NCI-H446 (cell line): ENCODE measurements around the gene FTH1.
"Not testable (repeated sequence)": the region's sequence is repeated elsewhere in the genome, so short reads cannot be mapped to it uniquely, and the experiment has no call there.

Experiments used
- DNase-seq, 2 experiments: peaks; one replicate each; lab custom pipeline; 2025; lab: John Stamatoyannopoulos, UW

Gene FTH1

GRCh38 chr11:61967116-61967923, at the start of gene FTH1:
Gene FTH1 (minus strand): TSS chr11:61967634. CDS start chr11:61967425, 209 bp downstream.
- DNase-seq, result peak; percentile 76 to 97

DNA sequence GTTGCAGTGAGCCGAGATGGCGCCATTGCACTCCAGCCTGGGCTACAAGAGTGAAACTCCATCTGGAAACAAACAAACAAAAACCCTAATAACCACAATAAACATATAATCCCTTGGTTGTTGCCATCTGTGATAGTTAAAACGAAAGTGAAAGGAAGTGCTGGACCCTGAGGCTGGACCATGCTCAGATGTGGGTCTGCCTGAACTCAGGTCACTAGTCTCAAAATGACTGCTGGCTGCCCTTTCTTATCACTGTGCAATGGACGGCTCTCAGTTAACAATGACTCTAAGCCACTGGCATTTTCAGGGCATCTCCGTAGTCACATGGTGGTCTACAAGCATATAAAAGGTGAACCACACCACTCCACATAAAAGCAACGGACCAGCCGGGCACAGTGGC, 48.2 kb upstream of the FTH1 start:
- no peak for DNase-seq

- peak in 1 of 2 experiments; percentile 17 for DNase-seq
These were observed 46.4 kb upstream of the FTH1 start for GRCh38 chr11:62013537-62014476.

DNA sequence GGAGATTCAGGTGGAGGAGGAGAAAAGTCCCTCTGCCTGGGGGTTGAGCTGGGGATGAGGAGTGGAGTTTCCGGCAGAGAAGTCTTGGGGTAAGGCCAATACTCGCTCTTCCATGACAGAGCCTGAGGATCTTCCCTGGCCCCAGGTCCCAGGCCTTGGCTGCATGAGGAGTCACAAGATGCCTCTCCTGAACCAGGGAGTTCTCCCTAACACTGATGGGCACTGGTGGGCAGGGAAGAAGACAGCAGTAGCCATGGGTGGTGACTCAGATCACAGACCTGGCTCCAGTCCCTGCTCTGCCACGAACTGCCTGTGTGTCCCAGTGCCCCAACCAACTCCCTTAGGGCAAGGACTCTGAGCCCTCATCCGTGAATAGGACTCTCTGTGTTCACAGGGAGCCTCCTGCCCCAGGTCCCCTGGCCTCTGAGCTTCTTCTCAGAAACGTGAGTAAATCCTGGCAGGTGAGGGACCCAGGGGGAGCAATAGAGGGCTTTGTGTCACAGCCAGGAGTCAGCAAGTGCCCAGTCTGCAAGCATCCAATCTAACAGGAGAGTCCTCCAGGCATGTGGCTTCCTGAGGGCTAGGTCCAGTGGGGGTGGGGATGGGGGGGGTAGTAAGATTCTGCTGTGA, 45.5 kb upstream of the FTH1 start:
- DNase-seq, result peak in 1 of 2 experiments; percentile 54

GRCh38 chr11:62012451-62012831, 45.0 kb upstream of the FTH1 start:
- no peak for DNase-seq

DNA sequence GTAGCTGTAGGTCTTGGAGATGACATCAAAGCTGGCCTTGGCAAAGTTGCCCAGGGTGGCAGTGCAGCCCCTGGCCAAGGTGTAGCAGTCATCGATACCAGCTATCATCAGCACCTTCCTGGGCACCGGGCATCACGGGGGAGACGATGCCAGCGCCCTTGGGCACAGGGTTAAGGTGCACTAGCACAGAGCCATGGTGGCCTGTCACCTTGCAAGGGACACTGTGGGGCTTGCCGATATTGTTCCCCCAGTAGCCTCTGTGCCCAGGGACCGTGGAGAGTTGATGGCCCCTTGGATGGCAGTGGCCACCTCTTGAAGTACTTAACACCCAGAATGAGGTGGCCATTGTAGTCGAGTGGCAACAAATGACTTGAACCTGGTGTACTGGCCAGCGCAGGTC, 44.4 kb upstream of the FTH1 start:
- no peak for DNase-seq

DNA sequence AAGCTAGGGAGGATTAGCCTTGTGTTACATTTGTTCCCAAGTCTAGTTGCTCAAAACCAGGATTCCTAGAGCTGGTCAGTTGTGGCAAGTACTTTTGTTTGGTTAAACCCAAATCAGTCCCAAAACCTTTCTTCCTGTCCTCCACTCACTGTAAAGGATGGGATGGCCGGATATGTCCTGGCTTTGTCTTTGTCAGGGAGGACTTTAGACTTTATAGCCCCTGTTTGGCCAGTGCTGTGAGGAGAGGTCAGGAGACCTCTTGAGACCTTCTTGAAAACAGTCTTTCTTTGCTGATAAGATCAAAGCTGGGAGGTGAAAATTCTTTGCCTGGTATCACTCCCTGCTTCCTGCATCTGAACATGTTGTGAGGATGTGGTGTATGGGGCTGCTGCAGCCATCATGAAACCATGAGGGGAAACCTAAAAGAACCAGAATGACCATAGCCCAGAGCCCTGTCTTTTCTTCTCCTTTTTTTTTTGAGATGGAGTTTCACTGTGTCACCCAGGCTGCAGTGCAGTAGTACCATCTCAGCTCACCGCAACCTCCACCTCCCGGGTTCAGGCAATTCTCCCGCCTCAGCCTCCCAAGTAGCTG, 43.6 kb upstream of the FTH1 start:
- DNase-seq, result no peak

DNA sequence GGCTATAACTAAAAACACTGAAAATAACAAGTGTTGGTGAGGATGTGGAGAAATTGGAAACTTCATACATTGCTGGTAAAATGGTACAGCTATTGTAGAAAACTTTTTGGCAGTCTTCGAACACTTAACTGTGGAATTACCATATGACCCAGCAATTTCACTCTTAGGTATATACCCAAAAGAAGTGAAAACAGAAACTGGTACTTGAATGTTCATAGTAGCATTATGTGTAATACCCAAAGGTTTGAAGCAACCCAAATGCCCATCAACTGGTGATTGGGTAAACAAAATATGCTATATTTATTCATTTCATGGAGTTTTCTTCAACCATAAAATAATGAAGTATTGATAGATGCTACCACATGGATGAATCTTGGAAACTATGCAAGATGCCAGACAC, 40.8 kb upstream of the FTH1 start:
- DNase-seq, result no peak

DNA sequence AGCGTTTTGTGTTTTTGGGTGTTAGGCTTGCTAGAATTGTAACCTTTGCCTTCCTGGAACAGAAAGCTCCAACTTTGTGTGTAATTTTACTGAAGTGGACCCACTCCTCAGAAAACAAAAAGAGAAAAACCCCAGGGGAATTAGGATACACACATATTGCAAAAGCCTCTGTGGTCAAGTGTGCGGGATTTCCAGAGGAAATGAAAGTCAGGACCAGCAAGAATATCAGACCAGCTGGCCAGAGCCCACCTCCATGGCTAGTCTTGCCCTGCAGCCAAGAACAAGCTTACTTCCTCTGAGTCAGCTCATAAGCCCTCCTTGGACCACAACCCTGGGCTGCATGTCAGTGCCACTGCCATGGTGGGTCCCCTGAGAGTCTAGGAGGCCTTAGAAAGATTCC, 37.0 kb upstream of the FTH1 start:
- no peak for DNase-seq

DNA sequence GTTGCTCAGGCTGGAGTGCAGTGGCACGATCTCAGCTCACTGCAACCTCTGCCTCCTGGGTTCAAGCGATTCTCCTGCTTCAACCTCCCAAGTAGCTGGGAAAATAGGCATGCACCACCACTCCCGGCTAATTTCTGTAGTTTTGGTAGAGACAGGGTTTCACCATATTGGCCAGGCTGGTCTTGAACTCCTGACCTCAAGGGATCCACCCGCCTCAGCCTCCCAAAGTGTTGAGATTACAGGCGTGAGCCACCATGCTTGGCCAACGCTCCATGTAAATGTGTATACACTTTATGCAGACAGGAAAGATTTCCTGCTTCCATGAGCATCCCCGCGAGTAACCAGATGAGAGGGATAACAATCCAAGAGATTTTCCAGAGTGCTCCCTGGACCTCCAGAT, 34.8 kb upstream of the FTH1 start:
- DNase-seq, result not testable (repeated sequence)

DNA sequence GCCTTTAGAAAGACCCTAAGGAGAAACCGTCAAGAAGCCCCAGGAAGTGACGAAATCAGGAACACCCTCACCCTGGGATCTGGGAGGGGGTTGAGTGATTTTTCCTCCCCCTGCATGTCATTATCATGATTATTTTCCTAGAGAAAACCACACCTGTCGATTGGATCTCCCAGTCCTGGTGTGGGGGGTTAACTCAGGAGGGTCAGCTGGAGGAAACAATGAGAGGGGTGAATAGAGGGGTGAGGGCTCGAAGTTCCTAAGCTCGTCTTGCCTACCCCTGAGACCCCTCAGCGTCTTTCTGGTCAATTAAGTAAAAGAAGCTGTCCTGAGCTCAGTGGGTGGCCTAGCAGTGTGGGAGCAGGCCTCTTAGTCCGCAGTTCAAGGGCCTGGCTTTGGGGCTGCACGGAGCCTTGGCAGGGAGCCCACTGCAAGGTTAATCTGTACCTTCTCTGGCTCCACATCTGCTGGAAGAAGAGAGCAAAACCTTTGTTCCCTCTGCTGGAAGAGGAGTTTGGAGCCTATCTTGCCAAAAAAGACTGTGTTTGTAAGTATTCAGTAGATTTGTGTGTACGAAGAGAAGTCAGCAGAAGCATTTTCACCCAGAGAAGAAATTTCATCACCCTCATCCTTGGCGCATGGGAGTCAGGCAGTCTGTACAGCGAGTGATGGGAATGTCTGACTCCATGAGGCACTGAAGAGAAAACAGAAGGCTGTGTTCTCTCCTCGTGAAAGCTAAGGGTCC, 34.2 kb upstream of the FTH1 start:
- DNase-seq, result no peak

DNA sequence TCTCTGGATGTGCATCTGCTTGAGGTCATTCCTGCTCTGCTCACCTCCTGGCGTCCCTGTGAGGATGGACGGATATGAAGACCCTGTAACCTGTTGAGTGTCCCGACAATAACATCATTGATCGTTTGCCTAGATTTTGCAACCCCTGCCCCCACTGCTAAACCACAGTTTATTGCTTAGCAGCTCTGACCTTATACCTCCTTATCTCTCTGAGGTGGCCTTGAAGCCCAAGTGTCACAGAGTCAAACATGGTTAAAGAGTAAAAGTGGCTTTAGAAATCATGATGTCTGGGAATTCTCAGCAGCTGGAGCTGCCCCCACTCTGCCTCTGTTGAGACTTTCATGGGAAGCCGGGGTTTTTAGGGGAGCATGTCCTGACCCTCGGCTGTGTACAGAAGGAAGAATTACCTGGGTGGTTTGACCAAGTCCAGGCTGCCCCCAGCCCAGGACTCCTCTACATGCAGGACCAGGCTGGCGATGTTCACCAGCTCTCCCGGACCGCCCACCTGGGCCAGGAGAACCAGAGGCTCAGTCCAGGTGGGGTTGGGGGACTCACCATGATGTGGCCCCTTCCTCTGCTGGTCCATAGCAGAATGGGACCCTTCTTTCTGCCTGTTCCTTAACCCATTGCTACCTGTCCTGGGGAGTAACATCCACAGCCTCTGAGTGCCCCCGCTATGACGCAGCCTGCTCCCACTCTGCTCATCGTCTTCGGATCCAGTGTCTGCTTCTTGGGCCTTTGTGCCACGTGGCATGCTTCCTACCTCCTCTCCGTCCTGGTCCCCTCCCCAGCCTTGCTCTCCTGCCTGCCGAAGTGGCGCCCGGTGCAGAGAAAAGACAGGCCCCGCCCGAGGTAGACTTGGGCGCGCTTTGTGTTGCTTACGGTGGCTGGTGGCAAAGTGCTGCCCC, 33.4 kb upstream of the FTH1 start:
- DNase-seq, result no peak

DNA sequence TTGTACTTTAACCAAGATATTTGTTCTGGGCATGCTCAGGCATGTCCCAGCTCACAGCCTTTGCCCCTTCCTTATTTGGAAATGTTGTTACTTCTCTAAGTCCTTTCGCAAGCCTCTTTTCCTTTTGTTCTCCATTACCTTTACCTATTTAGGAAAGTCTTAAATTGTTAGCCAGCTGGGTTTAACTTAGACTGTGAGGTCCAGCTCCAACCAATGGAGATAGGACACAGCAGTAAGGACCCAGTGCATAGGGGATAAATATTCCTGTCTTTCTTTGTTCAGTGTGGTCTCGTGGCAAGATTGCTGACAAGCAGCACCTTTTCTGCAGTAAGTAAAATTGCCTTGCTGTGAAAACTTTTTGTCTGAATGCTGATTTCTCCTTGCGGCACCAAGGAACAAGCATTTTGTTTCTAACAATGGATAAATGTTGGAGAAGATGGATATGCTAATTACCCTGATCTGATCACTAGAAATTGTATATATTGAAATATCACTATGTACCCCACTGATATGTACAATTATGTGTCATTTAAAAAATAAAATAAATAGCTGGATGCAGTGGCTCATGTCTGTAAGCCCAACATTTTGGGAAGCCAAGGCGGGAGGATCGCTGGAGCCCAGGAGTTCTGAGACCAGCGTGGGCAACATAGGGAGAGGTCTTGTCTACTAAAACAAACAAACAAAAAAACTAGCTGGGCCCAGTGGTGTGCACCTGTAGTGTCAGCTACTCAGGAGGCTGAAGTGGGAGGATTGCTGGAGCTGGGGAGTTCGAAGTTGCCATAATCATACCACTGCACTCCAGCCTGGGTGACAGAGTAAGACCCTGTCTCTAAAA, 31.9 kb upstream of the FTH1 start:
- DNase-seq, result no peak

- DNase-seq, result no peak
These were observed 29.5 kb upstream of the FTH1 start for GRCh38 chr11:61996933-61997332.

GRCh38 chr11:61994981-61995380, 27.5 kb upstream of the FTH1 start:
- DNase-seq, result no peak

DNA sequence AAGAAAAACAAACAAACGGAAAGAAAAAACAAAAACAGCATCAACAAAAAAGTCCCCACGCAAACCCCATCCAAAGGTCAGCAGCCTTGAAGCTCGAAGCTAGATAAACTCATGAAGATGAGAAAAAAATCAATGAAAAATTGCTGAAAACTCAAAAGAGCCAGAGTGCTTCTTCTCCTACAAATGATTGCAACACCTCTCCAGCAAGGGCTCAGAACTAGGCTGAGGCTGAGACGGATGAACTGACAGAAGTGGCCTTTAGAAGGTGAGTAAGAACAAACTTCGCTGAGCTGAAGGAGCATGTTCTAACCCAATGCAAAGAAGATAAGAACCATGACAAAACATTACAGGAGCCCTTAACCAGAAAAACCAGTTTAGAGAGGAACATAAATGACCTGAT, 18.4 kb upstream of the FTH1 start:
- no peak for DNase-seq

DNA sequence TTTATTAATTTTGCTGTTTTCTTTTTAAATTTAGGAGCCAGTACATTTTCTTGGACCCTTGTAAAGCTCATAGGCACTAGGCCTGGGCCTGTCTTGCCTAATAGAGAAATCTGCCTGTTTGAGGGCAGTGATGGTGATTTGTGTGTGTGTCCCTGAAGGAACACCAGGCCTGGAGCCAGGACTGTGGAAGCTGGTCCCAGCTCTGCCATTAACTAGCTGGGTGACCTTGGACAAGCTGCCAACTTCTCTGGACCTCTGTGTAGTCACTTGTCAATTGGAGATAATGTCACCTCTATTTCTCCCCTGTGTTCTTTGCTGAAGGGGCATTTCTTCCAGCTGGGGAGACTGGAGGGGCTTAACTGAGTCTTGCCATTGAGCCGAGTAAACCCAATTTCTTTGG, 16.0 kb upstream of the FTH1 start:
- no peak for DNase-seq

DNA sequence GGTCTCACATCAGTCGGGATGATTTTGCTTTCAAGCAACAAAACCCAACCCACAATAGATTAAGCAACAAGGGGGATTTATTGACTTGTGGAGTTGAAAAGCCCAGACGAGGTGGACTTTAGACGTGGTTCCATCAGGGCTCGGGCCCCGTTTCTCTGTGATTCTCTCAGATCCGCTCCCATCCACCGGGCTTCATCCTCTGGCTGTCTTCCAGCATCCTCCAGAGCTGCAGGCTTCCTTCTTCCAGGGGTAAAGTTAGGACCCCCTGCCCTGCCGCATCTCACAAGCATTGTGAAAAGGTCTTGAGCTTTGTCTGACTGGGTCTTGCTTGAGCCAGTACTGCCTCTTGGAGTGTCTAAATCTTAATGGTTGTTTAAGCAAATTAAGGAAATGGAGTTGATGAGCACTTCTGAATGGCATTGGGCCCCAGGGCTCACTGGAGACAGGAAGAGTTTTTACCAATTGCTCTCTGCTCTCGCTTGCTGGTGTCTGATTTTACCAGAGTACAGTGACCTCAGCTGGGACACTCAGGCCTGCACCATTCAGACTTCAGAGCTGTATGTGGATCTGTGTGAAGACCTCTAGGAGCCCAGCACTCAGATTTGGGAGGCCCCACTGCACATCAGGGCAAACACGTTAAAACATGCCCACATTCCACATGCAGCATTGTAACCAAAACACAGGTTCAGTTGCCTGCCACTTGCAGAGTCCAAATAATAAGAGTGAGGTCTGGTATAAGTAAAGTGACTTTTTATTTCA, 13.5 kb upstream of the FTH1 start:
- no peak for DNase-seq
